HG02798 (cell line): Measurements from ENCODE around the gene GRPEL2.

ENCODE experiments used
- ATAC-seq: cut with Tn5 transposase; IDR thresholded peaks from one replicate; pipeline ENCODE4 v1.9.1; 2021; ENCODE audit warnings: mild to moderate bottlenecking; ENCODE audit not compliant: unreplicated experiment, poor library complexity

The GRPEL2 gene

DNA sequence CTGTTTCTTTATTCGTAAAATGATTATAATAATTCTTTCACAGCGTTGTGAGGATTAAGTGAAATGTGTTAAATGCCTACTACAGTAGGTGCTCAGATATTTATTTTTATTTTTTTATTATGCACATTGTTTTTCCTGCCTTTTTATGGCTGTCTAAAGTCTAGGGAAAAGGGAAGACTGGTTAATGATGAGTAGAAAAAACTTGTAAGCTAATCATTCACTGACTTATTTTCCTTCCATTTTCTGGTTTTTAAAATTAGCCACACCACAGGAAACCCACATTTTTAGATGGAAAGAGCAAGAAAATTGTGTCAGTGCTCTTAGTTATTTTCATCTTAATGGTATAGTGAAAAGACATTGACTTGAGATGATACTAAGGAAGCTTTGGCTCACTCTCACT, 8.6 kb downstream of the GRPEL2 start:
- no peak for ATAC-seq

DNA sequence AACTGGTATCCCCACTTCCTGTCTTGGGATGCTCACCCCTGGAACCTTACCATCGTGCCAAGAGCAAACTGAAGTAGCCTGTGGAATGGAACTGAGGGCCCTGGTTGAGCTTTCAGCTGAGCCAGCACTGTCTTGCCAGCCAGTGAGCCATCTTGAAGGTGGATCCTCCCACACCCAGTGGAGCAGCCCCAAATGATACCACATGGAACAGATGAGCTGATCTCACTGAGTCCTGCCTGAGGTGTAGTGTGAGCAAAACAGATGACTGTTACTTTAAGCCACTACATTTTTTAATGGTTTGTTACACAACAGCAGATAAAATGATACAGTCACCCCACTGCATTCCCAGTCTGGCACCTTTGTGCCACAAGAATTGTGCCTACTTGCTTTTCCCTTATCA, 10.4 kb downstream of the GRPEL2 start:
- no peak for ATAC-seq

DNA sequence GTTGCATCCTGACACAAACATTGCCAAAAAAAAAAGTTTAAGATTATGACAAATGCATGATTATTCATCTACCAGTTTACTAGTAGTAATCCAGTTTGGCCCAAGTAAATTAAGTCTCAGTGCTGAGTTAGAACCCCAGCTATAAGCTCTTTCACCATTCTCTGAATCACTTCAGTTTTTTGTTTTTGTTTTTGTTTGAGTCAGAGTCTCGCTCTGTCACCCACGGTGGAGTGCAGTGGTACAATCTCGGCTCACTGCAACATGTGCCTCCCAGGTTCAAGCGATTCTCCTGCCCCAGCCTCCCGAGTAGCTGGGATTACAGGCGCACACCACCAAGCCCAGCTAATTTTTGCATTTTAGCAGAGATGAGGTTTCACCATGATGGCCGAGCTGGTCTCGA, 11.1 kb downstream of the GRPEL2 start:
- no peak for ATAC-seq

DNA sequence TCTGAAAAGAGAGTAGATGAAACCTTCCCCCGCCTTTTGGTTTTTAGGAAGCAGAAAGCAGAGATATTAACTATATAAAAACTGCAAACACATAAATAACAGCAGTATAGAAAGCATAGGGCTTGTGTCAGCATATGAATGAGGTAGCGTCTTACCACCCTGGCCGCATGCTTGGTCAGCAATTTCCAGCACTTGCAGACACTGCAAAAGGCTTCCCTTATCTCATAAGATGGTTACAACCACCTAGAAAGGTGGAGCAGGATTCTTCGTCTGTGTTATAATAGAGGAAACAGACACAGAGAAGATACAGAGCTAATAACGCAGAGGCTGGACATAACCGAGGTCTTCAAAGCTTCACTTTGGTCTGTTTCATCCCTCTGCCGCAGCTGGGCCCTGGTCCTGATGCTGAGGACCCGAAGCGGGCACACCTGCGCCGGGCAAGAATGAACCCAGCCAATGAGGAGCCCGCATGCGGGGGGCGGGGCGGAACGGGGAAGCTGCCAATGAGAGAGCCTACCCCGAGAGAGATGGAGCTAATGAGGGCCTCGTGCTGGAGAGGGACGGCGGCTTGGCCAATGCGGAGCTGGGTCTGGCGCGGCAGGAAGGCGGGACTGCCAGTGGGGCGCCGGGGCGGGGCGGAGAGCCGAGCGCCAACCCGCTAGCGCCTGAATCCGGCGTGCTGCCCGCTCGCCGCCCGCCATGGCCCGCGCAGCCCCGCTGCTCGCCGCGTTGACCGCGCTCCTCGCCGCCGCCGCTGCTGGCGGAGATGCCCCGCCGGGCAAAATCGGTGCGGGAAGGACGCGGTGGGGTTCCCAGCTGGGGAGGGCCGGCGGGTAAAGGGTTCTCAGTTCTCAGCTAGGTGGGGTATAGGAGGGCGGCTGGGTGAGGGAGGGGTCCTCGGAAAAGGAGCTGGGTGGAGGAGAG, 12.3 kb downstream of the GRPEL2 start, which contains the start of gene PCYOX1L:
PCYOX1L (plus strand) TSS at position 677 of the 924 bp plus-strand sequence; CDS start at position 700, 23 bp downstream.
- peak; percentile 100 for ATAC-seq

DNA sequence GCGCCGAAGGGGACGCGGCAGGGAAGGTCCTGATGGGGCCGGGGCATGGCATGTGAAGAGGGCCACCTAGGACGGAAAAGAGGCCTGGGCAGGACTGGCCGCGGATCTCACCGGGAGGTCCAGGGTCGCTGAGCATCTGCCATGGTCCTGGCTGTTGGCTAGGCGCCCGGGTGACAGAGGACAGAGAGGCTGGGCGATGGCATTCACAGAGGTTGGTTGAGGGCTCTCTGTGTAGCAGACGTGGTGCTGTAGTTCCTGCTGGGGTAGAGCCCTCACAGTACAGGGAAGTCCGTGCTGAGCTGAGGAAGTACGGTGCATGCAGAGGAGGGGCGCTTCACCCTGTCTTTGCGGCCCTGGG, 13.0 kb downstream of the GRPEL2 start:
- no peak for ATAC-seq

DNA sequence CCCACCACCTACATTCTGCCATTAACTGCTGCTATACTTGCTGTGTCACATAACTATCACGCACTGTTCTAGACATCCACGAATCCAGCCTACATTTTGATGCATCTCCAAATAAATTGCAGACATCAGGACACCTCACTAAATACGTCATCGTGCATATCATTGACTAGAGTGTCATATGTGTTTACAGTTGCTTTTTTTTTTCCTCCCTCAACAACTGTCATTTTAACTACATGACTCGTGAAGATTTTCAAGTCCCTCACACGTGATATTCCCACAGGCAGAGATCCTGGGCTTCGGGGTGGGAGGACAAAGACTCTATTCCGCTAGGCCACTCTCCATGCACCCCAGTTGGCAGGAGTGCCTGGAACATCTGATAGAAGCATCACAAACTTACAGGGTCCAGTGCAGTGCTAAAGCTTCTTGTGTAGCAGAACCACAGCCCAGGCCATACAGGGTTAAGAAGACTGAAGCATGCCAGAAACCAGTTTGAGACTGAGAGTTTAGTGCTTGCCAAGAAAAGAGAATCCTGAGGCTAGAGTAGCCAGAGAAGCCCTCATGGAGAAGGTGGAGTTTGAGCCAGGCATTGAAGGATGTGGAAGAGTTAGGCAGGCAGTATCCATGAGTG, 13.7 kb downstream of the GRPEL2 start:
- ATAC-seq = no peak

DNA sequence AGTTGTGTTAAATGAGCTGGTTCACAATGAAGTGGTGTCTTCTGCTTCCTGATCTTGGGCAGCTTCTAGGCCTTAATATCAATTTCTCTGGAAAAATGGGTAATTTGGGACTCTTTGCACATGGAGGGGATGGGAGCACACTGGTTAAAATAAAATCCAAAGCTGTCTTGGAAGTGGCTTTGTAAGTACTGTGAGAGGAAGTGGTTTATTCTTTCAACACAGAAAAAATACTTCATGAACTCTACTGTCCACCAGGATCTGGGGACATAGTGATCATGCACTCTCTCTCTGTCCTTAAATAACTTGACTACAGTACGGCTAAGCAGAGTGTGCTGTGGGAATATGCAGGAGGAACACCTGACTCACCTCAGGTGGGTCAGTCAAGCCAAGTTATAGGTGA, 15.0 kb downstream of the GRPEL2 start:
- ATAC-seq = no peak

DNA sequence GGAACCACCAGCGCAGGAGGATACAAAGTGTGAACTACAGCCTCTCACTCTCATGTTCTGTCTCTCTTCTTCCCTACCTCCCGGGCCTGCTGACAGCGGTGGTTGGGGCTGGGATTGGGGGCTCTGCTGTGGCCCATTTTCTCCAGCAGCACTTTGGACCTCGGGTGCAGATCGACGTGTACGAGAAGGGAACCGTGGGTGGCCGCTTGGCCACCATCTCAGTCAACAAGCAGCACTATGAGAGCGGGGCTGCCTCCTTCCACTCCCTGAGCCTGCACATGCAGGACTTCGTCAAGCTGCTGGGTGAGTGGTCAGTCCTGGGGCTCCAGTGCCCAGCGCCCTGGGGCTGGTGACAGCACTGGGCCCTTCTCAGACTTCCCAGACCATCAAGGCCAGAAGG, 17.2 kb downstream of the GRPEL2 start:
- ATAC-seq = no peak

DNA sequence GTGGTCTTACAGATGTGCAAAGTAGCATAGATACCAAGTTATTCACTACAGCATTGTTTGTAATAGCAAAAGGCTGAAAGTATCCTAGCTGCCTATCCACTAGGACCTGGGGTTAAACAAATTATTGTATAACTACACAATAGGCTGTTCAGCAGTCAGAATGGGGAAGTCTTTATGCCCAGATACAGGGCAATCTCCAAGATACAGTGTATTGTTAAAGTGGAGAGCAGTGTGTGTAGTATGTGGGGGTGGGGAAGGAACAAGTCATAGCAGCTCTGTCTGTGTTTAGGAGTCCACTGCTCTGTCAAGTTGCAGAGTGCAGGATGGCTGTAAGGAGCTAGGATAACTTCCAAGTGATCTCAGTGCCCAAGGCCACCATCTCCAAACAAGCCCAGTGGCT, 18.1 kb downstream of the GRPEL2 start:
- no peak for ATAC-seq

DNA sequence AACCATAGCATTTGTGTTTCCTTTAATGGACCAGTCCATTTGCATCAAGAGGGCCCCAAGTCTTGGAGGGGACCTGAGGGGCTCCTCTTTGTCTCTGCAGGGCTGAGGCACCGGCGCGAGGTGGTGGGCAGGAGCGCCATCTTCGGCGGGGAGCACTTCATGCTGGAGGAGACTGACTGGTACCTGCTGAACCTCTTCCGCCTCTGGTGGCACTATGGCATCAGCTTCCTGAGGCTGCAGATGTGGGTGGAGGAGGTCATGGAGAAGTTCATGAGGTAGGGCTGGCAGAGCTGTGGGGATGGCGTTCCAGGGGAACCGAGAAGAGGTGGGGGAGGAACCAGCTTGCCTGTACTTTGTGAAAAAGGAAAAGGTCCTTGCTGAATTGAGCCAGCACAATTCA, 18.6 kb downstream of the GRPEL2 start:
- no peak for ATAC-seq

DNA sequence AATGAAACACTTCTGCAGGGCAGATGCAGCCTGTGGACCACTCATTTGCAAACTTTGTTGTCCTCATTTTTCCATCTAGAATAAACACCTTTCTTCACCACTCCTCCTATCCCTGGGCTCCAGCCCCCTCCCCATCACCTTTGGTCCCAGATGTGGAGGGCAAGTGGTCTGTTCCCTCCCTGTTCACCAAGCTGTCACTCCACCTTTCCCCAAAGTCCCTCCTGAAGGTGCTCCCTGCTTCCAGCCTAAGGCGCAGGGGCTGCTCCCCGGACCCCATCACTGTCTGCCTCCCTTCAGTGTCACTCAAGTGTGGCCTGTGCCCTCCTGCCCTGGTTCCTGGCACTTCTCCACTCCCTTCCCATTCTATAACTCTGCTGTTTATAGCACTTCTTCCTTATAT, 19.4 kb downstream of the GRPEL2 start:
- ATAC-seq = no peak

DNA sequence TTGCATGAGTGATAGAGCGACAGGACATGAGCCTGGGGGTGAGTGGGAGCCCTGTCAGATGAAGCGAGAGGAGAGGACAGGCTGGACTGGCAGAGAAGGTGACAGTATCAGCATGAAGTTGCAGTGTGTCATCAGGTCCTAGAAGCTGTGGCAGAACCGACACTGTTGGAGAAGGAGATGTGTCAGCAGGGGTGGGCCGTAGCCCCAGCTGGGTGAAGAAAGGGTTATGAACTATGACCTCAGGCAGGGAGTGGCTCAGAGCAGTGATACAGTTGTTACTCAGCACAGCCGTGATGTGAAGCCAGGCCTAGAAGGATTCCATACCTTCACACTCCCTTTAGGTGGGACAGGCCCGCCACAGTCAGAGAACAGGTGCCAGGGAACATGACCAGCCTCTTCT, 20.1 kb downstream of the GRPEL2 start:
- no peak for ATAC-seq

DNA sequence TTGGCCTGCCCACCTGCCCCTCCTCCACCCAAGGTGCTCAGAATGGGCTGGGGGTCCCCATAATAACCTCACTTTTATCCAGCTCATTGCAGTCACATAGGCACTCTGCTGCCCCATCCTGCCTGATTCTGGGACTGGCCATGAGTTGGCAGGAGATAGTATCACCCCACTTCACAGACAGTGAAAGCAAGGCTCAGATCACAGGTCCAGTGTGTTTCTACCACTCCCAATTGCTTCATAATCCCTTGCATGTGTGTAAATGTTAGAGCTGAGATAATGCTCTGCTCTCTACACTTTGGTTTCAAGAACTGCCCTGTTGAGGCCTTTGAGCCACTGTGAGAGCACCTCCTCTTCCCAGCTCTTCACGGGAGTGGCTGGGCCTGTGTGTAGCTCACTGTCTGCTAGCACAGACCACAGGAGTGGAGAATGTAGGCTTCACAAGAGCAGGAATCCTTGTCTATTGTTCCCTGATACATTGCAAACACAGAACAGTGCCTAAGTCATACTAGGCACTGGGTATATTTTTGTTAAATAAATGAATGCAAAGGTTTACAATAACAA, 20.9 kb downstream of the GRPEL2 start:
- ATAC-seq = no peak

DNA sequence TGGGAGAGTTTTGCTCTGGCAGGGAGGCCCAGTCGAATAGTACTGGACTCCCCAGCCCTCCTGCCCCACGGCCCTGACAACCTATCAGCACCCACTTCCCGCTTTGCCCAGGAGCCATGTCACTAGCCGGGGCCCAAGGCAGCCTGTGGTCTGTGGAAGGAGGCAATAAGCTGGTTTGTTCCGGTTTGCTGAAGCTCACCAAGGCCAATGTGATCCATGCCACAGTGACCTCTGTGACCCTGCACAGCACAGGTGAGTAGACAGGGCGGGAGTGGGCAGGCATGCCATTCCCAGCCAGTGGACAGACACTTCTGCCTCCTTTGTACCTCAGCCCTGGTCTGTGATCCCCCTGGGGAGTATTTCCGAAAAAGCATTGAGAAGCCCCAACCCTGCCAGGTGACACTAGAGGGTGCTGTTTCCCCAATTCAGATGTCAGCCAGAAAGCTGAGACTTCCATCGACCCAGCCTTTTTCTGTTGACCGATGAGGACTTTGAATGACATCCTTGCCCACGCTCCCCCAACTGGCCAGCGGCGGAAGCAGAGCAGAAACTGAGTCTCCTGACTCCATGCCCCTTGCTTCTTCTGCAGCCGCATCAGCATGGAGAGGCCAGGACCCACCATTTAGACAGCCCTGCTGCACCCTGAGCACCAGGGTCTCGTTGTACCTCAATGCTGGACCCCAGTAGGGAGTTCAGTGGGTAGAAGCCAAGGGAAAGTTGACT, 22.1 kb downstream of the GRPEL2 start:
- ATAC-seq = peak; percentile 70

DNA sequence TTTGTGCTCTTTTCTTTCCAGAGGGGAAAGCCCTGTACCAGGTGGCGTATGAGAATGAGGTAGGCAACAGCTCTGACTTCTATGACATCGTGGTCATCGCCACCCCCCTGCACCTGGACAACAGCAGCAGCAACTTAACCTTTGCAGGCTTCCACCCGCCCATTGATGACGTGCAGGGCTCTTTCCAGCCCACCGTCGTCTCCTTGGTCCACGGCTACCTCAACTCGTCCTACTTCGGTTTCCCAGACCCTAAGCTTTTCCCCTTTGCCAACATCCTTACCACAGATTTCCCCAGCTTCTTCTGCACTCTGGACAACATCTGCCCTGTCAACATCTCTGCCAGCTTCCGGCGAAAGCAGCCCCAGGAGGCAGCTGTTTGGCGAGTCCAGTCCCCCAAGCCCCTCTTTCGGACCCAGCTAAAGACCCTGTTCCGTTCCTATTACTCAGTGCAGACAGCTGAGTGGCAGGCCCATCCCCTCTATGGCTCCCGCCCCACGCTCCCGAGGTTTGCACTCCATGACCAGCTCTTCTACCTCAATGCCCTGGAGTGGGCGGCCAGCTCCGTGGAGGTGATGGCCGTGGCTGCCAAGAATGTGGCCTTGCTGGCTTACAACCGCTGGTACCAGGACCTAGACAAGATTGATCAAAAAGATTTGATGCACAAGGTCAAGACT, 22.8 kb downstream of the GRPEL2 start:
- ATAC-seq = no peak

DNA sequence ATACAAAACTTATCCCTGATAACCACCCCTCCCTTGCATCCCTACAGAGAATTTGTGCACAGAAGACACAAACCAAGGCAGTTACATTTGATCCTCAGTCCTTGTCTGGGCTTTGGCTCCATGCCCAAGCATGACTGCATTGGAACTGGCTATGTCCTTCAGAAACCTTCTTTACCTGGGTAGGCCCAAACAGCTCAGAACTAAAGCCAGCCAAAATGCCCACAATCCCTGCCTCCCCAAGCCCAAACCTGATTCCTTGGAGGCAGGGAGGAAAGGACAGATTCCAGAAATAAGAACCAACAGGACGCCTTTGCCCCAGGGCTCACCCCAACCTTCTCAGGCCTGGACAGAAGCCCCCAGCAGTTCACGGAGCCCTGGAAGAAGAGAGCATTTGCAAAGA, 25.6 kb downstream of the GRPEL2 start:
- ATAC-seq = no peak

DNA sequence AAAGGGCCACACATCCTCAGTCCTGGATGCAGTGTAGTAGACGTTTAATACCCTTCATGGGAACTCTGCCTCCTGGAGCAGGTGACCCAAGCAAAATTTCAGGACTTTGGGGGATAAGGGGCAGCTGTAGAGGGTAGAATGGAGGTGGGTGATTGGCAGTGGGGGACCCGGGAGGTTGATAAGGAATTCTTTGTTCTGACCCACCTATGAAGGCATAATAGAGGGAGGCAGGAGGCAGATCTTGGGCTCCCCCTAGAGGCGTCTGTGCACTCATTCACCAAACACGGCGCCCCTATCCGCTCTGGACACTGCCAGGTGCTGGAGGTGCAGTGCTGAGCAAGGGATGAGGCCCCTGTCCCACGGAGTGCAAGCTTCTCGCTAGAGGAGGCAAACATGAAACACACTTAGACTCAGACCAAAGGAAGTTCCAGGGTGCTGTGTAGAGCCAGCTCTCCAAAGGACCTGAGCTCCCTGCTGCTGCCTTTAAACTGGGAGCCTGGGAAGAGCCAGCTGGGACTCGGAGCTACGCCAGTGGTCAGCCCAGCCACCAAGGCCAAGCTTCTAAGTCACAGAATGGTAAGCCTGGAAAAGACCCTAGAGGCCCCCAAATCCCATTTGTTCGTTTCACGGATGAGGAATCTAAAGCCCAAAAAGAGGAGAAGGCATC, 26.1 kb downstream of the GRPEL2 start:
- peak; percentile 86 for ATAC-seq

DNA sequence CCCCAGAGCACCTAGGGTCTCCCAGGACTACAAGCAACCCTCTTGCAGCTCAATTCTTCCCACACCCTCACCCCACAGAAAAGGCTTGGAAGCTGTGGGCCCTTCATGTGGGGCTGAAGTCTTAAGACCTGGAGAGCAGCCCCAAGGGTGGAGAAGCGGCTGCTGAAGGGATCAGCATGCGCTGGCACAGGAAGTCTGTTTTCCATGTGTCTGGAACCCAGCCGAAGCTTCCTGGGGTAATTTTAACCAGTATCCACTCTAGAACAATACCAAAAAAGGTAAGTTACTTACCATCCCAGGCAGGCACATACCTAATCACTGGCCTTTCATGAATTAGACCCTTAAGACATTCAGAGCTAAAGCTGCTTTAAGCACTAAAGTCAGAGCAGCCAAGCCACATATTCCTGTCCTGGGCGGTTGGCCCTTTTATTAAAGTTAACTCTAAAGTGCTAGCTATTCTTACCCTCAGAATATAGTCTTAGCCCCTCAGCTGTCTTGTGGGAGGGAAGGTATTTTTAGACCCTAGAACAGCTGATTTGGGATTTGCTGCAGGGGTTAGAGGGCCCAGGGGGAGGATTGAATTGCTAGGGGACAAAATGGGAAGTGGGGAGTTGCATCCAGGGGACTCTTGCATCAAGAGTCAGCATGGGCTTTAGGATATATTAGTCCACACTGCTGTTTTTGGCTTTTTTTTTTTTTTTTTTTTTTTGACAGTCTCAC, 26.9 kb downstream of the GRPEL2 start:
- ATAC-seq = no peak

DNA sequence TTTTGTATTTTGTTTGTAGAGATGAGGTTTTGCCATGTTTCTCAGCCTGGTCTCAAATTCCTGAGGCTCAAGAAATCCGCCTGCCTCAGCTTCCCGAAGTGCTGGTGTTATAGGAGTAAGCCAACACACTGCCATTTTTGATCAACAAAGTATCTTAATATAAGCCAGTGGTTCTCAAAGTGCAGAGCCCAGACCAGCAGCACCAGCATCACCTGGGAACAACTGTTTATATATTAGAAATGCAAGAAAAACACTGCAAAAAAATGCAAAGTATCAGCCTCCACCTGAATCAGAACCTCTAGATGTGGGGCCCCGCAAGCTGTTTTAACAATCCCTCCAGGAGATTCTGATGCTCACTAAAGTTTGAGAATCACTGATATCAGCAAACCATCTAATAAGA, 27.6 kb downstream of the GRPEL2 start:
- ATAC-seq = no peak
